ENCODE results near the gene ESYT3.

Gene ESYT3

GRCh38 chr3:138461896-138462295, 27.5 kb downstream of the ESYT3 start:
- no peak overlapping the region for H2AFZ ChIP-seq (ENCODE audit: low read depth, low read length, severe bottlenecking)

GRCh38 chr3:138463724-138464490, 29.5 kb downstream of the ESYT3 start:
- Histone ChIP-seq H4K20me1 (ENCODE audit: low read depth, low read length) (no peaks in the 10 kb centered on the region), H3K27ac (ENCODE audit: low read depth, low read length) (no peak overlapping the region), H3K27me3 (ENCODE audit: low read length) (no peaks in the 10 kb centered on the region), H3K4me2 (ENCODE audit: low read depth, low read length, poor library complexity, severe bottlenecking) (no peak overlapping the region), H3K79me2 (ENCODE audit: insufficient read depth, low read length) (no peaks in the 10 kb centered on the region), H3K9me2 (replicated peaks; ENCODE audit: insufficient read depth, low read length) (no peaks in the 10 kb centered on the region), H2AFZ (ENCODE audit: low read depth, low read length, severe bottlenecking) (no peak overlapping the region), H3F3A (ENCODE audit: insufficient read depth) (no peaks in the 10 kb centered on the region), H3K9me3 (ENCODE audit: insufficient read depth, low read length) (no peaks in the 10 kb centered on the region), H3K36me3 (ENCODE audit: low read length) (no peaks in the 10 kb centered on the region), H3K4me3 (ENCODE audit: insufficient read depth, low read length, poor library complexity, severe bottlenecking) (no peak overlapping the region), H3K9ac (ENCODE audit: low read length) (no peak overlapping the region)
- TF ChIP-seq CTCF (IDR thresholded peaks at IDR 0.05; ENCODE audit: insufficient read depth, low read length, poor library complexity, severe bottlenecking) (no peak), EZH2phosphoT487 (conservative IDR thresholded peaks at IDR 0.05; ENCODE audit: low read length) (no peak)

More at GRCh38 chr3:138461896-138462295, 27.5 kb downstream of the ESYT3 start:
- H3K9me3 ChIP-seq (ENCODE audit: insufficient read depth, low read length), result no peaks in the 10 kb centered on the region
- H3K36me3 ChIP-seq (ENCODE audit: low read length), result no peaks in the 10 kb centered on the region
- H3K27ac ChIP-seq (ENCODE audit: low read depth, low read length), result no peak overlapping the region
- no peak overlapping the region for H3K4me3 ChIP-seq (ENCODE audit: insufficient read depth, low read length, poor library complexity, severe bottlenecking)
- no peak overlapping the region for H3K9ac ChIP-seq (ENCODE audit: low read length)
- H3K27me3 ChIP-seq (ENCODE audit: low read length), result no peaks in the 10 kb centered on the region
- no peak overlapping the region for H3K4me2 ChIP-seq (ENCODE audit: low read depth, low read length, poor library complexity, severe bottlenecking)
- no peak for TF ChIP-seq EZH2phosphoT487 (conservative IDR thresholded peaks at IDR 0.05; ENCODE audit: low read length)
- no peak for TF ChIP-seq CTCF (IDR thresholded peaks at IDR 0.05; ENCODE audit: insufficient read depth, low read length, poor library complexity, severe bottlenecking)
- H3K9me2 ChIP-seq (replicated peaks; ENCODE audit: insufficient read depth, low read length), result no peaks in the 10 kb centered on the region
- no peaks in the 10 kb centered on the region for H4K20me1 ChIP-seq (ENCODE audit: low read depth, low read length)
- H3K79me2 ChIP-seq (ENCODE audit: insufficient read depth, low read length), result no peaks in the 10 kb centered on the region
- no peaks in the 10 kb centered on the region for H3F3A ChIP-seq (ENCODE audit: insufficient read depth)

- Histone ChIP-seq H3K4me3 (ENCODE audit: insufficient read depth, low read length, poor library complexity, severe bottlenecking) (no peak overlapping the region), H3K4me2 (ENCODE audit: low read depth, low read length, poor library complexity, severe bottlenecking) (no peak overlapping the region), H3K9me3 (ENCODE audit: insufficient read depth, low read length) (no peaks in the 10 kb centered on the region)
Observed at GRCh38 chr3:138464491-138464860, 30.1 kb downstream of the ESYT3 start.

More at GRCh38 chr3:138464491-138464860, 30.1 kb downstream of the ESYT3 start:
- Histone ChIP-seq H3K79me2 (ENCODE audit: insufficient read depth, low read length) (no peaks in the 10 kb centered on the region), H2AFZ (ENCODE audit: low read depth, low read length, severe bottlenecking) (no peak overlapping the region), H3K9me2 (replicated peaks; ENCODE audit: insufficient read depth, low read length) (no peaks in the 10 kb centered on the region), H3K36me3 (ENCODE audit: low read length) (no peaks in the 10 kb centered on the region), H4K20me1 (ENCODE audit: low read depth, low read length) (no peaks in the 10 kb centered on the region), H3K27ac (ENCODE audit: low read depth, low read length) (no peak overlapping the region), H3F3A (ENCODE audit: insufficient read depth) (no peaks in the 10 kb centered on the region), H3K27me3 (ENCODE audit: low read length) (no peaks in the 10 kb centered on the region), H3K9ac (ENCODE audit: low read length) (no peak overlapping the region)
- TF ChIP-seq CTCF (IDR thresholded peaks at IDR 0.05; ENCODE audit: insufficient read depth, low read length, poor library complexity, severe bottlenecking) (no peak), EZH2phosphoT487 (conservative IDR thresholded peaks at IDR 0.05; ENCODE audit: low read length) (no peak)
